ENCODE measurements around the gene RPS18.

RPS18 gene

DNA sequence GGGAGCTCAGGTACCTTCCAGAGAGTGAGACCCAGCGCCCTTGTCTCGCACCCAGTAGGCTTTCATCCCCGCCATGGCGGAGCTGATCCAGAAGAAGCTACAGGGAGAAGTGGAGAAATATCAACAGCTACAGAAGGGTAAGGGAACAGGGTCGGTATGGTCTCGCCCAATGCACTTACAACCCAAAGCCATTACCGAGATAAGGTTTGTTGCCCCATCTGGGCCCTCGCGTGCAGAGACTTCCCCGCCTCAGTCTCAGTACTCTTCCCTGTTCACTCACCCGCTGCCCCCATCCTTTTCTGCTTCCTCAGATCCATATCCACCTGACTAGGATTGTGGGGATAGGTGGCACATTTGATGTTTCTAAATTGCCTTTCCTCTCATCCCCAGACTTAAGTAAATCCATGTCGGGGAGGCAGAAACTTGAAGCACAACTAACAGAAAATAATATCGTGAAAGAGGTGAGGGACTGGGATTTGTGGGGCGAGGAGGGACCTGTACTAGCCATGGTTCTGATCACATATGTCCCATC is 18.0 kb downstream of the RPS18 start:
- DNase-seq = no peak

DNA sequence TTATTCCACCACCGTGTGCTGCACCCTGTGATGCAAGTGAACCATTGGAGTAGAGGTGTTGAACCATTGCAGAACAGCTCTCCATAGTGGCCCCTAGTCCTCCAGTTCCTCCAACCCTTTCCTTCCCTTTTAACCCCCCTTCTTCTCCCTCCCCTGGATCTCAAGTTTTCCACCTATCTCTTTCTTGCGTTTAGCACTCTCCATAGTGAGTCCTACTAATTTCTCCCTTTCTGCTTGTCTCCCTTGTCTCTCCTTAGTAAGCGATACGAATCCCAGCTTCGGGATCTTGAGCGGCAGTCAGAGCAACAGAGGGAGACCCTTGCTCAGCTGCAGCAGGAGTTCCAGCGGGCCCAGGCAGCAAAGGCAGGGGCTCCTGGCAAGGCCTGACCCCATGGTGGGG is 18.6 kb downstream of the RPS18 start:
- no peak for DNase-seq

DNA sequence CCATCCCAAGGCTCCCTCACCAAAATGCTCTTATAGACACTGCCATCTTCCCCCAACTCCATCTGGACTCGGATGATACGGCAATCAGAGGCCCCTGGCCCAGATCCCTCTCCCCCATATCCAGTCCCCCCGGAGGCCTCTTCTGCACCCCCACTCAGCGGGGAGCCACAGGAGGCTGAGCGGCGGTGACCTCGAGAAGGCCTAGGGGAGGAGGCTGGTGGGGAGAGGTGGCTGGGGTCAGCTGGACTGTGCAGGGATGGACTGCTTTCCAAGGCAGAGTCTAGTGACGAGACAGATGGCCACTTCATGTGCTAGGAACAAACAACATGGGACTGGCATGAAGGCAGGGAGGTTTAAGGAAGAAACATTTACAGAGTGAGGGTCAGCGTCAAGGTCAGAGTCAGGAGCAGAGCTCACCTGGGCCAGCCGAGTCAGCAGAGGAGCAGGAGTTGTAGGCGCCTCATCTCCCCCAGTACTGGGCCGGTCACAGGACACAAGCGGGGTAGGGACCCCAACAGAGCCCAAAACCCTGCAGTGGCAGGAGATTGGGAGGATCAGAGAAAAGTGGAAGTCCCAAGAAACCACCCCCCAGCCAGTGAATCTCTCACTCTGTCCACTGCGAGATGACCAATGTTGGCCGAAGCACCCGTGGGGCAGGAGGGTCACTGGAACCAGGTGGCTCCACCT is 21.3 kb downstream of the RPS18 start:
- no peak for DNase-seq

DNA sequence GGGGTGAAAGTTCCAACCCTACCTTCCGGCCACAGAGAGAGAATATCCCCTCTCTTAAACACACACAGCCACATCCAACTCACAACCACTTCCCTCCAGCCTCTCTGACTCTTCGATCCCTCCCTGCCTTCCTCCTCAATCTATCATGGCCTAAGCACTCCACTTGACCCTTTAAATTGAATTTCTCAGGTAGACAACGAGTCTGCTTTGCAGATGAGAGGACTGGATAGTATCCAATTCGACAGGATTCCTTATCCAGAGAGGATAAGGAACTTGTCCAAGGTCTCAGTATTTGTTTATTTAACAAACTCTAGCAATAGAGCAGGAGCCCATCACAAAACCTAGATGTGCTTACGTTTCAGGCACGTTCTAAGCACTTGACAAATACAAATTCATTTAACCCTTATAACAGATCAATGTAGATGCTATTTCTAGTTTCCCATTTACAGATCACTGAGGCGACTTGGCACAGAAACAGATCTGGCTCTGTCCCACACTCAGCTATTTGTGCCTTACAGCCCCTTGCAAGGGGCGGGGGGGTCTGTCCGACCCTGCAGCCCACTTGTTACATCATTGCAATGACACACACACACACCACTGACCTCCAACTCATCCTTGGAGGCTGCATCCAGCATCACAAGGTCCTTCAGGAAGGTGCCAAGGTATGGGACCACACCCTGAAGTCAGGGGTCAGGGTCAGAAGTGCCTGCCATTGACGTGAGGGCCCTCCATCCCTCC is 22.4 kb downstream of the RPS18 start:
- no peak for DNase-seq

DNA sequence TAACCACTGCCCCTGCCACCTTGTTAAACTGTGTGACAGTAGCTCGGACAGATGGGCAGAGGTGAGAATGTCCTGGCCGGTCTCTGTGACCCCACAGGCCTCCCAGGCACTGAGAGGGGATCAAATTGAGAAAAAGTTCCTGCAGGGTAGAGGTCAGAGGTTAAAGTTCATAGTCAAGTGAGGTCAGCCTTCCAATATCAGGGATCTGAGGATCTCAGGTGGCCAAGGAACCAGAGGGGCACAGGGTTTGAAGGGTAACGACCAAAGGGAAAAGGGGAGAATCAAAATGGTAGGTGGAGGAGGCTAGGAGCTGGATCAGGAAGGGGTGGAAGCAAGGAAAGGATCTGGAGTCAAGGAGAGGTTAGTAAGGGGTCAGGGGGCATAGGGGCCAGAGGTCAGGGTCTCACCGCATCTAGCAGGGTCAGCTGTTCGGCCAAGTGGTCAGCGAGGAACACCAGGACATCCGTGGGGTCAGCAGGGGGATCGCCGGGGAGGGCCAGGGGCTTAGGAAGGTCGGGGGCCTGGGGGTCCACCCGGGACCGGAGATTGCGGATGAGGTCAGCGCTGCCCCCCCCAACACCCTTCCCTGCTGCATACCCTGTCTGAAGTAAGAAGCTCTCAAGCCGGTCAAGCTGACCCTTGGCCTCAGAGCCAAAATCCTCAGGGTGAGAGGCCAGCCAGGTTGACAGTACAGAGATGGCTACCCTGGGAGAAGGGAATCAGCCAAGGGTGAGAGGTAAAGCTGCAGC is 23.9 kb downstream of the RPS18 start:
- no peak for DNase-seq

DNA sequence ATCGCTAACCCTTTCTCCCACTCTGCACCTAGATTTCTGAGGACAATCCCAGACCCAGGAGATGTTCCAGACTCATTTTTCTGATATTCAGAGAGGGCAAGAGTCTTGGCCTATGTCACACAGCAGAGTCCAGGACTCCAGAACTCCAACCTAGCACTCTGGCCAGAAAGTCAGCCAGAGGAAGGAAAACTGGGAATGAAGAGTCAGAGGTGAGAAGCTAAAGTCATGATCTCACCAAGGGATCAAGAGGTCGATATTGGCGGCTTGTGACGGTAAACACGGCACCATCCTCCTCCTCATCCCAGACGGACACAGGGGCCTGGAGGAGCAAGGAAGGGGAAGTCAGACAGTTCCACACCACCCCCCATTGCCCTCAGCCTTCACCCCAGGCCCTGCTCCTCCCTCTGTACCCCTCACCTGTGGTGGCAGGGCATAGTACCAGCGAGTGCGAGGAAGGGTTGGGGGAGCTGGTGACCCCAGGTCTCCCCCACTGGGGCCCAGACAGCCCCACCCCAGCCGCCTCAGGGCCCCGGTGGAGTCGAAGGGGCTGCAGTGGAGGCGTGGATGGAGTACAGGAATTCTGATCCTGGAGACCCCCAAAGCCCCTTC is 25.0 kb downstream of the RPS18 start:
- no peak for DNase-seq

GRCh38 chr6:33297406-33297955 is 25.6 kb downstream of the RPS18 start:
- DNase-seq = no peak

GRCh38 chr6:33297956-33298772 is 26.3 kb downstream of the RPS18 start:
- DNase-seq = peak; percentile 73

DNA sequence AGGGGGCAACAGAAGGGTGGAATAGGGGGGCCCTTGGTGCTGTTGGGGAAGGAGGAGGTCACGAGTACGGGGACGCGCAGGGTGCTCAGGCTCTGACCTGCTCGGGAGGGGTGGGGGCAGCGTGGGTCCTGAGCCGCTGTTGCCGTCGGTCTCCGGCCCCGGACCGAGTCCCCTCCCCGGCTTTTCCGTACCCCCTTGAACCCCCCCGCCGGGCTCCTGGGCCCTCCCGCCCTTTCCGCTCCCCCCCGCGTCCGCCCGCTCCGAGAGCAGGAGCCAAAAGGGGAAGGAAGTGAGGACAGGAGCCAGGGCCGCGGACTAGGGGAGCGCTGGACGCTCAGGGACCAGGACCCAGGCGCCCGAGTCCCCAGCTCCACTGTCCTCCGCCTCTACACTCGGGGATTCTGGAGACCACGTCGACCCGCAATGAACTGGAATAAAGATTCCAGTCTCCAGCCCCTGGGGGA is 26.9 kb downstream of the RPS18 start, which contains the start of gene RGL2:
Gene RGL2, minus strand, starts transcription at position 170 of the 464 bp plus-strand sequence. CDS start 332 bp downstream, outside the sequence.
- peak; percentile 62 for DNase-seq

DNA sequence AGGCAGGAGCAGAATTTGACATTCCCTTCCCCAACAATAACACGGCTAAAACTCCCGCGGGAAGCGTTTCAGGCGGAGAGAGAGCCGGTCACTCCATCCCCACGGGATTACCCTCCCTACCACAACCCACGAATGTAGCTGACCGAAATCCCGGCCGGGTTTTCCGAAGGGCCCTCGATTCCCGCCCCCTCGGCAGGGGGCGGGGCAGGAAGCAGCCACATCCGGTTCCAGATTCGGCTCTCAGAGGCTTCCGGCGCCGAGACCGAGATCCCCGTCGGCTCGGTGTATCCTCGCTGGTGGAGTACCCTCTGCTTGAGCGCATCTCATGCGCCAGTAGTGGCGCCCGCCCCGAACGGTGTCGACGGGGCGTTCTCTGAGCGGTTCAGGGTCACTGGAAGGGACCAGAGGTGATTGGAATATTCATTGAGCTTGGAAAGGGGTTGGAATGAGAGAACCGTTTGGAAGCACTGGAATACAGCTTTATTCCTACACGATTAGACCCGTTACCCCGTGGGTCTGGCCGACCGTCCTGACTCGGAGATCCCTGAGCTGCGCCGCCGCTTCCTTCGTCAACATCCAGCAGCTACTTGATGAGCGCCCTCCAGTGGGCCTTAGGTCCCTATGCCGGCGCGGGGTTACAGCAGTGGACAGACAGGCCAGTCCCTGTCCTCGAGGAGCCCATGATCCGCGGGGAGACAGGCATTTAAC is 27.5 kb downstream of the RPS18 start:
- peak; percentile 93 for DNase-seq

GRCh38 chr6:33301877-33302276 is 30.0 kb downstream of the RPS18 start:
- DNase-seq = no peak

DNA sequence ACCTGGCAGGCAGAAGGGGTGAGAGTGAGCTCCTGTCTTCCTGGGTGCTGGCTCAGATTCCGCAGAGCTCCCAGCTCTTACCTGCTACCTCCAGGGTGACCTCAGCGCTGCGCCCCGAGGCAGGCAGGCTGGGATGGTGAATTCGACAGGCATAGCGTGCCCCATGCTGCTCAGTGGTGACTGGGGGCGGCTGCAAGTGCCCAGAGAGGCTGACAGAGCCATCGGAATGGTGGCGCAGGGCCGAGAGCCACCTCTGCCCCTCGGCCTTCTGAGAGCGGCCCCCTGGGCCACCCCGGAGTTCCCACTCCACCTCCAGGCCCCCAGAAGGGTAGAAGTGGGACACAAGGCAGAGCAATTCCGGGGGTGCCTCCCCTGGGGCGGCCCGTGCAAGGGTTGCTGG is 32.3 kb downstream of the RPS18 start:
- no peak for DNase-seq

GRCh38 chr6:33305052-33305451 is 33.2 kb downstream of the RPS18 start:
- DNase-seq = no peak

DNA sequence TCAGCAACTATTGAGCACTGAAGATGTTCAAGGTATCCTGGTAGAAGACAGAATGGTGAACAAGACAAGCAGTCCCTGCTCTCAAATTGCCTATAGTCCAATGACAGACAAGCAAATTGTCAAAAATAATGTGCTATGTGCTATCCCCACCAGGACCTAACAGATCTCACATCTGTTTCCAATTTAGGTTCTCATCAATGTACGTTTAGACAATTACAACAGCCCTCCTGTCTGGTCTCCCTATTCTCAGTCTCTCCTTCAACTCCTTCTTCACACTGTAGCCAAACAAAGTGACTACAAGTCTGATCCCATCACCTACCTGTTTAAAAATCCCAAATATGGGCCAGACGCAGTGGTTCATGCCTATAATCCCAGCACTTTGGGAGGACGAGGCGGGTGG is 34.5 kb downstream of the RPS18 start:
- DNase-seq = no peak

DNA sequence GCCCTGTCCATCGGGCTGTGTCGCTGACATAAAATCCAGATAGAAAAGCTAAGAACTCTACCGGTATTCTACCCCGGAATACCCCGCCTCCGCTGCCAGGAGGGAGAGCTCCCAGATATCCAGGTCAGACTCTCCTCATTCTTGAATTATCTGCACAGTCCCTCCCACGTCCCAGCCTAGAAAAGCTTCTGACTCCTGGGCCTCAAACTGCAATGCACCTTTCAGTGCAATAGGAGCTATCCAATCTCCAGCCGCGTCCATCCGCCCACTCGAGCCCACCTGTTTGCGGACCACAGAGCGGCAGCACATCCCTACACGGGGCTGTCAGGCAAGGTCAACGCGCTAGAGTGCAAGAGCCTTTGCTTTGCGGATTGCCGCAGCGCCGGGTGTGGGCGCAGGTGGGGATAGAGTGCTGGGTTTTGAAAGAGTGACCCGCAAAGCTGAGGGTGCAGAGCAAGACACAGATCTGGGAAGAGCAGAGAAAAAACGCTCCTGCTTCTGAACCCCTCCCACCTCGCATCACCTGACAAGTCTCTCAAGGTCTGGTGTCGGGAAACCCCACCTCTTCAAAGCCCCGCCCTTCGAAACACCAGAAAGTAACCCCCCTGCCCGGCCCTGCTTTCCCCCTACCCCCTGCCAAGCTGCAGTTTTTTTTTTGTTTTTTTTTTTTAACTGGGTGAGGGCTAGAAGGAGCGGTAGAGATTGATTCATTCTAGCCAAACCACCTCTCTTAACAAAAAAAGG is 40.7 kb downstream of the RPS18 start:
- peak; percentile 48 for DNase-seq

- peak; percentile 11 for DNase-seq
Observed at GRCh38 chr6:33313105-33313708, 41.3 kb downstream of the RPS18 start.

DNA sequence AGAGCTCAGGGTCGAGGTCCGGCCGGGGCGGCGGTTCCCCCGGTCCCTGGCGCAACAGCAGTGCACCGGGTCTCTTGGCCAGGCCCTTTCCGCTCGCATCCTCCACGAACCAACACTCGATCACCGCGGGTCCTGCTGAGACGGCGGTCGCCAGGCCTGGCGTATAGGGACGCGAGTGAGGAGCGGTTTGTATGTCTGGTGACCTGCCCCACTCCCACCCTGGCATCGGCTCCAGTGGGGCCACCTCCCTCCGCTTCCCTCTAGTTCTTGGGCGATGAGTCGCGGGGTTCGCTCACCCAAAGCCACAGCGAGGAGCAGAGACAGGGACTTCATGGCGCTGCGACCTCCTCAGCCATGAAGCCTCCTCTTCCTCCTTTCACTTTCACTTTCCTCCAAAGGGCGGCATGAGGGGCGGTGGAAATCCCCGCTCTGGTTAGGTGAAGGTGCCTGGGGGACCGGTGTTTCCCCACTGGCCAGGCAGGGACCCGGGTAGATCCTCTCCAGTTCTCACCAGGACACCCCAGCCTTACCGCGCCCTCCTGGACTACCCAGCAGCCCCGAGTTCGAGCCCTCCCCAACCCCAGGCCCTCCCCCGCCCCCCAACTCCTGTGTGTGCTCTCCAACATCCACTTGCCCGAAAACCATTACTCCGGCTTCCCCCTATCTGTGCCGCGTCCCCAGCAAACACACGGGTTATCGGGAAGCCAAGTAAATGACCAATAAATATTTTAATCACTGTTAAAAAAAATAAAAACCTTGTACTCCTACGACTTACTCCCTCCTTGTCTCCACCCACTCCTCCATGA is 42.0 kb downstream of the RPS18 start, which contains the start of gene TAPBP:
Gene TAPBP, minus strand, starts transcription at position 370 of the 806 bp plus-strand sequence. Its CDS starts 37 bp downstream, at position 333.
- DNase-seq = peak; percentile 55

DNA sequence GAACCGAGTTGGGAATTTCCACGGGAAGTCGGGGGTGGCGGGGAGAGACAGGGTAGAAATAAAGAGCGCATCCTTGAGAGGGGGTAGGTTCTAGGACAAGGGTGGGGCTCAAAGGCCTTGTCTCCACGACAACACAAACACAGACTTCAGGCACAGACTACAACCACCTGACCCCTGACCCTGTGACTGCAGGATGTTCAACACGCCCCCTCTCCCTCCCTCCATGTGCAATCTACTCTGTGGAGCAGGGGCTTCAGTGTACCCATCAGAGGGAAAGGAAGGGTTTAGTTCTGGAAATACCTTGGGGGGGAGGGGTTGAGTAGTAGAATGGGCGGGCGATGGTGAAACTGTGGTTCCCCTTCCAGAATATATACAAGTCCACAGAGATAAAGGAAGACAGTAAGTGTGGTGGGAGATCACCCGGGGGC is 42.7 kb downstream of the RPS18 start:
- DNase-seq = peak; percentile 77
